Measurements from ENCODE around the gene TMEM141.

DNA sequence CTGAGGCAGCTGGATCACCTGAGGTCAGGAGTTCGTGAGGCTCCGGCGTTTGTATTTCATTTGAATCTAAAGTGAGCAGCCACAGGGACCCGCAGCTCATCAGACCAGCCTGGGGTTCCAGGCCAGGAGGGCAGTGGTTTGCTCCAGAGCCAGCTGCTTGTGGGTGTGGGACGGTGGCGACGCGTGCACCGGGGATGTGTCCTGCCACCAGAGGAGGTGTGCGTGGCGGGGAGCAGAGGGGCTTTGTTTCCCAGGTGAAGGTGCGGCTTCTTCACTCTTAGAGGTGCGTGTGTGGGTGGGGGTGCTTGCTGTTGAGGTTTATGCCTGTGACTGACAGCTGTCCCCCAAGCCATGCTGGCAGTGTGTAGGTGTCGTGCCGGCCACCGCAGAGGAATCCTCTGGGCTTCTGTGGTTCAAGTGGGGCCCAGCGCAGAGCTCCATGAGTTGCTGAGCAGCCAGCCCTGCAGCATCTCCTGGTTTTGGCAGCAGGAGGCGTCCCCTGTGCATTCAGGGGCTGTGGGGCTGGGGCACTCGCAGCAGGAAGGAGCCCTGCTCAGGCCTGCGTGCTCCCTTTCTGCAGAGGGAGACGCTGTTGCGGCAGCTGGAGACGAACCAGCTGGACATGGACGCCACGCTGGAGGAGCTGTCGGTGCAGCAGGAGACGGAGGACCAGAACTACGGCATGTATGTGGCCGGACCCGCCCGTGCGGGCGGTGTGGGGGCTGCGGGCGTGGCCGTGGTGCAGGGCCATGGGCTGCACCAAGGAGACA is 44.2 kb downstream of the TMEM141 start:
- TF ChIP-seq, protein P1, sequence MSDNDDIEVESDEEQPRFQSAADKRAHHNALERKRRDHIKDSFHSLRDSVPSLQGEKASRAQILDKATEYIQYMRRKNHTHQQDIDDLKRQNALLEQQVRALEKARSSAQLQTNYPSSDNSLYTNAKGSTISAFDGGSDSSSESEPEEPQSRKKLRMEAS (IDR thresholded peaks at IDR 0.05): no peak
- TF ChIP-seq, protein P2, sequence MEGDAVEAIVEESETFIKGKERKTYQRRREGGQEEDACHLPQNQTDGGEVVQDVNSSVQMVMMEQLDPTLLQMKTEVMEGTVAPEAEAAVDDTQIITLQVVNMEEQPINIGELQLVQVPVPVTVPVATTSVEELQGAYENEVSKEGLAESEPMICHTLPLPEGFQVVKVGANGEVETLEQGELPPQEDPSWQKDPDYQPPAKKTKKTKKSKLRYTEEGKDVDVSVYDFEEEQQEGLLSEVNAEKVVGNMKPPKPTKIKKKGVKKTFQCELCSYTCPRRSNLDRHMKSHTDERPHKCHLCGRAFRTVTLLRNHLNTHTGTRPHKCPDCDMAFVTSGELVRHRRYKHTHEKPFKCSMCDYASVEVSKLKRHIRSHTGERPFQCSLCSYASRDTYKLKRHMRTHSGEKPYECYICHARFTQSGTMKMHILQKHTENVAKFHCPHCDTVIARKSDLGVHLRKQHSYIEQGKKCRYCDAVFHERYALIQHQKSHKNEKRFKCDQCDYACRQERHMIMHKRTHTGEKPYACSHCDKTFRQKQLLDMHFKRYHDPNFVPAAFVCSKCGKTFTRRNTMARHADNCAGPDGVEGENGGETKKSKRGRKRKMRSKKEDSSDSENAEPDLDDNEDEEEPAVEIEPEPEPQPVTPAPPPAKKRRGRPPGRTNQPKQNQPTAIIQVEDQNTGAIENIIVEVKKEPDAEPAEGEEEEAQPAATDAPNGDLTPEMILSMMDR (IDR thresholded peaks at IDR 0.05; ENCODE audit: control extremely low read depth in 1 of 3, insufficient read depth in 1 of 3, low read depth in 1 of 3, low read length in 3 of 3): no peak
- TF ChIP-seq TAF1 (IDR thresholded peaks at IDR 0.05; ENCODE audit: low read depth, low read length): no peak

Measured in H1 (cell line).